Endometrium (tissue), 2 donors: Measurements from ENCODE around the gene EFCAB8.
"Not testable (repeated sequence)": the region's sequence is repeated elsewhere in the genome, so short reads cannot be mapped to it uniquely, and the experiment has no call there.

Source experiments
- FAIRE-seq: peaks from 2 replicates; lab custom pipeline; 2012; peaks lifted over from hg19 to GRCh38; lab: Jason Lieb, UNC
- donor health status: control.
- donor health status: control.

Gene EFCAB8

GRCh38 chr20:32959351-32960221 is 100.9 kb downstream of the EFCAB8 start:
- no peak for FAIRE-seq

GRCh38 chr20:32960222-32960518 is 101.4 kb downstream of the EFCAB8 start:
- no peak for FAIRE-seq

DNA sequence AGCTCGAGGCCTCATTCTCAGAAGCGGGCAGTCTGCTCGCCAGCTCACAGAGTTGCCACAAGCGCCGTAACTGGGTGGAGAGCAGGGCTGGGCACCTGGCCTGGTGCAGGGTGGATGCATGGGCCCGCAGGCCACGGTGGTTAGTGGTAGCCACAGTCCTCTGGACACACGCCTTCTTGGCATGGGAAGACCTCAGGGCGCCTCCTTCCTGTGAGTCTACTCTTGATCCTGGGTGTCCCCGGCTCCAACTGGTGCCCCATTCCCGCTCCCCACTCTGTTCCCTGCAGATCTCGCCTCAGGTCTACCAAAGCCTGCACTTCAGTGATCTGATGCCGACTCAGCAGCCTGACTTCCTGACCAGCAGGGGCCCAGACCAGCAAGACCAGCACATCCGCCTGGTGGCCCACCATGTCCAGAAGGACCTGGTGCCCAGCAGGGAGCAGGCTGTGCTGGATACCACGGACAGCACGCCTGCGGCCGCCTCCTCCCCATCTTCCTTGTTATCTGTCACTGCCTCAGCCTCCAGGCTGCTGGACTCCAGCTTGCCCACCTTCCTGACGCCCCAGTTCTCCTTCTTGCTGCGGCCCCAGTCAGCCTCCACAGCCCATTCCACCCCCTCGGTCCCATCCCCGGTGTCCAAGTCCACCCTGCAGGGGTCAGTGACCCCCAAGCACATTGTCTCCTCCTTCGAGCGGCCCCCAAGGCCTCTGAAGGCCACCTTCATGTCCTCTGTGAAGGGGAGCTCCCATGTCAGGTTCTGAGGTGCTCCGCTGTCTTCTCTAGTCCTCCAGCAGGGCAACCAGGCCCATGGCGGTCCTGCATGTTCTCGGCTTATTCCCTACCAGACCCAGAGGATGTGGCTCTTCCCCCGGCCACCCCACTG is 102.4 kb downstream of the EFCAB8 start:
- FAIRE-seq = no peak

GRCh38 chr20:32962053-32962452 is 103.3 kb downstream of the EFCAB8 start:
- no peak for FAIRE-seq

DNA sequence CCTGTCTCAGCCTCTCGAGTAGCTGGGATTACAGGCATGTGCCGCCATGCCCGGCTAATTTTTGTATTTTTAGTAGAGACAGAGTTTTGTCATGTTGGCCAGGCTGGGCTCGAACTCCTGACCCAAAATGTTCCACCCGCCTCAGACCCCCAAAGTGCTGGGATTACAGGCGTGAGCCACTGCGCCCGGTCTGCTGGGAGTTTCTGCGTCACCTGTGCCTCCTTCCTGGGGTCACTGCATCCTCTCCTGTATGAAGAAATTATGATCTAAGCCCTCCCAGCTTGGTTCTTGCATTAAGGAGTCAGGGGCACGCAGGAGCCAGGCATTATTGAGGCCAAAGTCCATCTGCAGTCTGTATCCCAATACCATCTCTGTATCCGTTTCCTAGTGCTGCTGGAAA is 103.9 kb downstream of the EFCAB8 start:
- not testable (repeated sequence) for FAIRE-seq

- FAIRE-seq = no peak
These were observed 104.5 kb downstream of the EFCAB8 start for GRCh38 chr20:32963176-32963575.

- FAIRE-seq = no peak
These were observed 105.9 kb downstream of the EFCAB8 start for GRCh38 chr20:32964575-32964974.

- FAIRE-seq = no peak
These were observed 106.4 kb downstream of the EFCAB8 start for GRCh38 chr20:32965115-32965514.

DNA sequence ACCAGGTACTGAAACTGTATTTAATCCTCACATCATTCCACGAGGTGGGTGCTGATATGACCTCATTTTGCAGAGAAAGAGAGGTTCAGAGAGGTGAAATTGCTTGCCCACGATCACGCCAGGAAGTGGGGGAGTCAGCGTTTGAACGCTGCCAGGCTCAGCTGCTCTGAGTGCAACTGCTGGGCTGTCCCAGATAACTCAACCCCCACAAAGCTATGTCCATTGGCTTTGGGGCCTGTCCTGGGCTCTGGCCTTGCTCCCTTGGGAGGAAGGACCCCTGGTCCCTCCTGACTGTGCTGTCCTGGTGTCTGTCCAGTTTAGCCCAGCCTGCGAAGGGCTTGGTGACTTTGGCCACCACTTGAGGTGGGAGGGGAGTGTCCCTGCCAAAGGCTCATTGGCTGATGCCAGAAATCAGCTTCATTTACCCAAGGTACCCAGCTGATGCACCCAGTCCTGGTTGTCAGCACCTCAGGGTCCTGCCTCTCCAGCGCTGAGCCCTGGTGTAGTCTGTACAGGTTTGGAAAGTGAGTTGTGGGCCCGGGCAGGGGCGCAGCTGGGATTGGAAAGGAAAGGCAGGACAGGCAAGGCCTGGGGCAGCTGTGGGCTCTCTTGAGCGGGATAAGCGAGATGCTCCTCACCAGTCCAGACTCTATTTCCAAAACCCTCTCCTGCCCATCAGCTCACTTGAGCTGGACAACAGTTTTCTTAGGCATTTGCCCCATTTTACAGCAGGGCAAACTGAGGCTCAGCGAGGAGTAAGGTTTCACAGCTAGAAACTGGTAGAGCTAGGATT is 107.1 kb downstream of the EFCAB8 start:
- FAIRE-seq = no peak

DNA sequence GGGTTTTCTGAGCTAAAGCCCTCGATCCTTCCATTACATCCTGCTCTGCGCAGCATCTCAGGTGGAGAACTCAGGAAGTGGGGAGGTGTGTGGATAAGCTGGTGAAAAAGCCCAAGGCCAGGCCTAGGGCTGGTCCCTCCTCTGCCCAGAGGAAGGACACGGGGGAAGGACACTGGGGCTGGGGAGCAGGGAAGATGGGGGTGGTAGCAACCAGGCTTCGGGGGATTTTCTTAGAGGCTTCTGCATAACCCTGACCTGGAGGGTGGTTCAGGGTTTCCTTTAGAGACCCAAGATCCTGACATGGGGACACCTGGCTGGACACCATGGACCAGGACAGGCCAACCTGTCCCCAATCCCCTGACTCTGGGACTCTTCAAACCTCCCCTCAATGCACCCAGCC is 107.7 kb downstream of the EFCAB8 start:
- FAIRE-seq = no peak

DNA sequence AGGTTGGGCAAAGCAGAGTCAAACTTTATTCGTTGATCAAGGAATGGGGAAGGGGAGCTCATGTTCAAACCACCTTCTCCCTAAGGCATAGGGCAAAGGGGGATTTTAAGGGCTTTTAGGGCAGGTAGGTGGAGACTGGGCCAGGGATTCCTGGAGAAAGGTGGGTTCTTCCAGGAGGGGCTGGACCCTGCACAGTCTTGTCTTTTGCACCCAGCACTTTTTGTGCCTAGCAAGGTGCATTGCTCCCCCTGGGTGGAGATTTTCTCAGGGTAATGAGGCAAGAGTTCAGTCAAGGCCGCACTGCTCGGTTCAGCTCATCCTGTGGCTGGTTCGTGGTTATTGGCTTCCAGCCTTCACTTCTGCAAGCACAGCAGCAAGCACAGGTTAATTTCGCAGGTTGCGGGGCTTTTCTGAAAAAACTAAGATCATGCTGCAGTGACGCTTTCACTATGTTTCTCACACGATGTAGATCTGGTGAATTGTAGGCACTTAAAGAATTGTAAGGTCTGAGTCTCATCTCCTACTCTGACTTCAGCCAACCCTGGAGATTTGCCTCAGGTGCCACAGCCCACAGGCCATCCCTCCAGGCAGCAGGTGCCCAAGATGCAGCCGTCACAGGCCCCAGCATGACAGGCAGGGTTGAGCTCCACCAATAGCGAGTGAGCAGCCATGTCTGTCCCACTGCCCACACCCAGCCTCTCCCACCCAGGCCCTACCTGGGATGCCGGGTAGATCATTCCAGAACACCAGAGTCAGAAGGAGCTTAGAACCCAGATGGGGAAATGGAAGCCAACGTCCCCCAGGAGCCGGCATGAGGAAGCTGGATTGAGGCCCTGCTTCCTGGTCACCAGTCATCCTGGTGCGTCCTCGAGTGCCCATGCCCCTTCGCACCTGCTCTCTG is 108.4 kb downstream of the EFCAB8 start:
- FAIRE-seq = no peak

GRCh38 chr20:32967961-32968457 is 109.3 kb downstream of the EFCAB8 start:
- FAIRE-seq = no peak

DNA sequence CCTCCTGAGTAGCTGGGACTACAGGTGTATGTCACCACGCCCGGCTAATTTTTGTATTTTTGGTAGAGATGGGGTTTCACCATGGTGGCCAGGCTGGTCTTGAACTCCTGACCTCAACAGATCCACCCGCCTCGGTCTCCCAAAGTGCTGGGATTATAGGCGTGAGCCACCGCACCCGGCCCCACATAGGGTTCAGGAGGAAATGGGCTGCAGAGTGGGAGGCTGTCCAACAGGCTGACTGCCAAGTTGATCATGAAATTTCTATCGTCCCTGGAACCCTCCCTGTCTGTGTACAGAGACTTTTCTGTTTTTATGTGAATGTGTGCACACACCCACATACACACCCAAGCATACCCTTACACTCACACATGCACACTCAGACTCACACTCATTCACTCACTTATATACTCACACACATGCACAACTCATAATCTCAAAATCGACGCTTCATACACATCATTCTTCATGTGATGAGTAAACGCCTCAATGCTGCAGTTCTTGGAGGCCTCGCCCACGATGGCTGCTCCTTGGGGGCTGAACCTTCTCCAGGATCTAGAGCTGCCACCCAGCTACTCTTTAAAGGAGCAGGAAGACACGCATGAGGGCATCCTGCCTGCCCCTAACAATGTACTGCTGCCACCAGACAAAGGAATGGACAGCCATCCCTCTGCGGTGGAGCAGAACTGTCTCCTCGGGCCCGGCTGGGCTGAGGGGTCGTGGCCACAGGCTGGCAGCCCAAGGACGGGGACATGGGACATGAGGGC is 109.9 kb downstream of the EFCAB8 start:
- FAIRE-seq = no peak

DNA sequence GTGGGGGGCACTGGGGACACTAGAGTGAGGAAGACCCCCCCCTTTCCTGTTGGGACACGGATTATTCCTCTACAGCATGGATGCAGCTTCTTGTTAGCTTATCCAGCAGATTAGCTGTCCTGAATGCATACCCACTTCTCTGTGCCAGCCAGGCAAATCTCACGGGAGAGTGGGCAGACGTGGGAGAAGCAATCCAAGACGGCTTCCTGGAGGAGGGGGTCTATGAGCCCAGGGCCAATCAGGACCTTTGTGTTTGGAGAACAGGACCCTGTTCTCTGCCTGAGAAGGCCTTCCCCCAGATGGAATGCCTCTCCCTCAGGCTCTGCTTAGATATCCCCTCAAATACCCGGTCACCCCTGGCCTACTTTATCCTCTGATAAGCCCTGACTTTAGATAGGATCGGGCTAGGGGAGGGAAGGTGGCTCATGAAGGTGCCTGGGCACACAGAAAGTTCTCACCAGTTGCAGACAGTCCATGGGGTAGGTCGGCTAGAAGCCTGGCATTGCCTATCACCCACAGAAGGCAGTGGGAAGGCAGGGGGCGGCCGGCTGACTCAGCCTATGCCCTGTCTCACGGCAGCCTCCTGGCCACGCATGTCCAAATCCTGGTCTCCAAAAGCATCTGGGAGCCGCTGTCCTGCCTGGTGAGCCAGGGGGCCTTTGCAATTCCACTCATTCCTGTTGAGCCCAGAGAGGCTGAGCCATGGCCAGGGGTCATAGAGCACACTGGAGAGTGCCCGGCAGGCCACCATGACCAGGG is 110.8 kb downstream of the EFCAB8 start:
- FAIRE-seq = no peak

DNA sequence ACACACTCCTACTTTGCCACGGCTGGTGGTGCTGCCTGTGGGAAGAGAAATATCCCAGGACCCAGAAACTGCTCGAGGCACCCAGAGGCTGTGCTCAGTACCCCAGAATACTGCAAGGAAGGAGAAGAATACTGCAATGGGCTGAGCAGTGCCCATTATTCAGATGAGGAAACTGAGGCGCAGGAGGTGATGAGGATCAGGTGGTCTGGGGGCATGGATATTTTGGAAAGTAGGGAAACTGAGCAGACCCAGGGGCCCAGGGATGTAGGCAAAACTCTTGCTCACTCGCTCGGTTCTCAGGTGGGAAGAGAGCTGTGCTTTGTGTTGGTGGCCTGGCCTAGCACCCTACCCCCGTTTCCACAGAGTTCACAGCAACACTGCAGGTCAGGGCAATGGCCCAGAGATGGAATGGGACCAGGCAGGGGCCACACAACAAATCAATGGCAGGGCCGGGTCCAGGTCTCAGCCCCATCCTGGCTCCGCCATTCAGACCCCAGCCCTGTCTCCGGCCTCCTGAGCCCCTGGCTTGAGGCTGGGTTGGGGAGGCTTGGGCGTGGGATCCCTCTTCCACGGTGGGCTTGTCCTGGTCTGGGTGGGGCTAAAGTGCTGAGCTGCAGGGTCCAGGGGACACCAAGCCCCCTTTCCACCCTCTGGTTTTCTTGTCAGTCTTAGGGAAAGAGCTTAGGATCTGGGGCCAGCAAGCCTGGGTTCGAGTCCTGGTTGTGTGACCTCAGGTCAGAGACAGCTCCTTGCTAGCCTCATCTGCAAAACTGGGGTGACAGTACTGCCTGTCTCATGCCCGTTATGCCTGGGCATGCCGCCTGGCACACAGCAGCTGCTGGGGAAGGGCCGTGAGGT is 111.6 kb downstream of the EFCAB8 start:
- FAIRE-seq = no peak

GRCh38 chr20:32970973-32971300 is 112.2 kb downstream of the EFCAB8 start:
- FAIRE-seq = no peak

GRCh38 chr20:32971703-32972161 is 113.0 kb downstream of the EFCAB8 start:
- FAIRE-seq = no peak

GRCh38 chr20:32972181-32973076 is 113.7 kb downstream of the EFCAB8 start:
- FAIRE-seq = no peak
